ENCODE results near the gene TADA1.

The TADA1 gene, protein sequence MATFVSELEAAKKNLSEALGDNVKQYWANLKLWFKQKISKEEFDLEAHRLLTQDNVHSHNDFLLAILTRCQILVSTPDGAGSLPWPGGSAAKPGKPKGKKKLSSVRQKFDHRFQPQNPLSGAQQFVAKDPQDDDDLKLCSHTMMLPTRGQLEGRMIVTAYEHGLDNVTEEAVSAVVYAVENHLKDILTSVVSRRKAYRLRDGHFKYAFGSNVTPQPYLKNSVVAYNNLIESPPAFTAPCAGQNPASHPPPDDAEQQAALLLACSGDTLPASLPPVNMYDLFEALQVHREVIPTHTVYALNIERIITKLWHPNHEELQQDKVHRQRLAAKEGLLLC

DNA sequence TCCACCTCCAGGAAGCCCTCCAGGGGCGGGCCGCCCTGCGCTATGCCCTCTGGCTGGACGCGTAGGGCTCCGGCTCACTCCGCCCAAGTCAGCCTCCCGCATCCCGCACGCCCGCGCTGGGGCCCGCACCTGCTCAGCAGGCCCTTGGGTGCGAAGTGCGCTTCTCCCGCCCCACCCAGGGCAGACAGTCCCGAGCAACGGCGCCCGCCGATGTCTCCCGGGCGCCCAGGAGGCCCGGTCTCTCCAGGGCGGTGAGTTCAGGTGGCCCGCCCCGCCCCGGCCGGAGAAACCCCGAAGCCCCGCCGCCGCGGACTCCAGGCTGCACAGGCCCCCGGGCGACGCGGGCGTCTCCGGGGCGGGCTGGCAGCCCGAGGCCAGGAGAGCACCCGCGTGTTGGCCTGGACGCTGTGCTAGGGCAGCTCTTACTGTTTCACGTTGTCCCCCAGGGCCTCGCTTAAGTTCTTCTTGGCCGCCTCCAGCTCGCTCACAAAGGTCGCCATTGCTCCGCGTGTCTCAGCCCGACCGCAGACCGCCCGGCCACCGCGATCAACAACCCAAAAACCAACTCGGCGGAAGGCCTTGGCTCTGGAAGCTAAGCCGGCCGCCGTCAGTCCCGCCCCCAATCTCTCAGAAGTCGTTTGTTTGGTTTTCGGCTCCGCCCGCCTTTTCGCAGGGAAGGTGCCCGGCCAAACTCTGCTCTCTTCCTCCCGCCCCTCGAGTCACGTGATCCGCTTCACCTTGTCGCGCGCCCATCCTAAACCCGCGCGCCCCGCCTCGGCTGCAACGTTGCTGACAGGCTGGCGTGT is at the start of gene TADA1:
TADA1 (minus strand) TSS at position 531 of the 806 bp plus-strand sequence; CDS start at position 500, 31 bp downstream.
- DNase-seq (ENCODE audit: low read depth in 4 of 4, low spot score in 1 of 4), result peak; percentile 92 to 98 (median 98)

DNA sequence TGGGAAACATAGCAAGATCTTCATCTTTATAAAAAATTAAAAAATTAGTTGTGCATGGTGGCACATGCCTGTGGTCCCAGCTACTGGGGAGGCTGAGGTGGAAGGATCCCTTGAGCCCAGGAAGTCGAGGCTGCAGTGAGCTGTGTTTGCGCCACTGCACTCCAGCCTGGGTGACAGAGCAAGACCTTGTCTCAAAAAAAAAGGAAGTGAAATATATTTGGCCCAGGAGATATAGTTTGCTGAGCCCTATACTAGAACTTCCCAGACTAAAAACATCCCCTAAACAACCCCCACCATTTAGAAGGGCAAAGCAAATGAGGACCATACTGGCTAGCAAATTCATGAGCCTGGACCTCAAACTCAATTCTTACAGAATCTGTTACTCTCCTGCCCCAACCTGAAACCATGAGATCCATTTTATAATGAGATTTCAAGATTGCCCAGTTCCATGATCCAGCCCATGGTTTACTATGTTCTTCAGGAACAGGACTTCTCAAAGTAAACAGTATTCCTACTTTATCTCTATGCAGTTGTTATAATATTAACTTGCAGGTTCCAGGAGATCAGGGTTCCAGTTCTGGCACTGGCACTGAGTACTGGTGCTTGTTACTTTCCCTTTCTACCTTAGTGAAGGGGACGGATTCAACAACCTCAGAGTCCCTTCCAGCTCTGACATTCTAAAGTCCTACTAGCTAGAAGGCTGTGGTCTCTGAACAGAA is 48.9 kb upstream of the TADA1 start:
- no peak for DNase-seq (ENCODE audit: low read depth in 4 of 4, low spot score in 1 of 4)

DNA sequence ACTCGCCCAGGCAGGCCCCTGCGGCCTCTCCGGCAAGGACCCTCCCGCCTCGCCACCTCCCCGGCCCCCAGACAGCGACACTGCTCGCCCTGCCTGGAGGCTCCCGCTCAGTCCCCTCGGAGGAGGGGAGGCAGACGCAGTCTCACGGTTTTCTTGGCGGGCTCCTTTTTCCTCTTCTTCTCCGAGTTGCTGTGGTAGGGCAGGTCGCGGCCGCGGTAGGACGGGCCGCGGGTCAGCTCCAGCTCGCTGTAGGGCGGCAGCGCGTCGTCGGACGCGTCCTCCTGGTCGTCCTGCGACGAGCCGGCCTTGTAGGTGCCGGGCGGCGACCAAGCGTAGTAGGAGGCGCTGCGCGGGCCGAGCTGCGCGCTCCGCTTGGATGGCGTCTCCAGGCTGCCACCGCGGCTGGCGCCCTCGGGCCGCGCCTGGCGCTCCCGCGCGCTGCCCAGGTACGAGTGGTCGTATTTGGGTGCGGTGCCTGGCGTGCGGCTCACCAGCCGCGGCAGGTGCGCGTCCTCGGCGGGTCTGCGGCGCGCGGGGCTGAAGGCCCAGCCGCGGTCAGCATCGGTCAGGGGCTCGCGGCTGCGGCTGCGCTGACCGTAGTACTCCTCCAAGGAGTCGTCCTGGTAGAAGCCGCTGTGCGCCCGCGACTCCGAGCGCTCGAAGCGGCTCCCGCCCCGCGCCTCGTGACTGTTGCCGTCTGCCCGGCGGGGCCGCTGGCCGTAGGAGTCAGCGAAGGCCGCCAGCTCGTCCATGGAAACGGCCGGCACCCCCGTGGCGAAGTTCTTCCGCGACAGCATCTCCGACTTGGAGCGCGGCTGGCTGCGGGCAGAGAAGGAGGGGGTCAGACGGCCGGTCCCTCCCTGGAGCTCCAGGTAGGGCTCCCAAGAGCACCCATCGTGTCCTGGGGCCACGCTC is 44.8 kb upstream of the TADA1 start:
- no peak for DNase-seq (ENCODE audit: low read depth in 4 of 4, low spot score in 1 of 4)

DNA sequence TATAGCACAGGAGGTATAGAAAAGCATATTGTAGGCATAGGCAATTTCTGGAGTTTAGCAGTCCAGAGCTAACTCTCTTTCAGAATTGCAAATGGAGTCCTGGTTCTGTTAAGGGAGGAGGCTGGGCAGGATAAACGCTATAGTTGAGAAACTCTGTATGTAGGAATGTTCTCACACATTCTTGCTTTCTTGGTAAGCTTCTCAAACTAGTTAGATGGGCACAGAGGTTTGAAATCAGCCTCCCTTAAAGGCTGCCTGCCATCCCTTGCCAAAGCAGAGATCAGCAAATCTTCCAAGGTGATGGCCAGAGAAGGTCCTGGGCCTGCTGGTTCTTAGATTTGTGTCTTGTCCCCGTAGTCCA is 42.9 kb upstream of the TADA1 start:
- DNase-seq (ENCODE audit: low read depth in 4 of 4, low spot score in 1 of 4), result no peak

DNA sequence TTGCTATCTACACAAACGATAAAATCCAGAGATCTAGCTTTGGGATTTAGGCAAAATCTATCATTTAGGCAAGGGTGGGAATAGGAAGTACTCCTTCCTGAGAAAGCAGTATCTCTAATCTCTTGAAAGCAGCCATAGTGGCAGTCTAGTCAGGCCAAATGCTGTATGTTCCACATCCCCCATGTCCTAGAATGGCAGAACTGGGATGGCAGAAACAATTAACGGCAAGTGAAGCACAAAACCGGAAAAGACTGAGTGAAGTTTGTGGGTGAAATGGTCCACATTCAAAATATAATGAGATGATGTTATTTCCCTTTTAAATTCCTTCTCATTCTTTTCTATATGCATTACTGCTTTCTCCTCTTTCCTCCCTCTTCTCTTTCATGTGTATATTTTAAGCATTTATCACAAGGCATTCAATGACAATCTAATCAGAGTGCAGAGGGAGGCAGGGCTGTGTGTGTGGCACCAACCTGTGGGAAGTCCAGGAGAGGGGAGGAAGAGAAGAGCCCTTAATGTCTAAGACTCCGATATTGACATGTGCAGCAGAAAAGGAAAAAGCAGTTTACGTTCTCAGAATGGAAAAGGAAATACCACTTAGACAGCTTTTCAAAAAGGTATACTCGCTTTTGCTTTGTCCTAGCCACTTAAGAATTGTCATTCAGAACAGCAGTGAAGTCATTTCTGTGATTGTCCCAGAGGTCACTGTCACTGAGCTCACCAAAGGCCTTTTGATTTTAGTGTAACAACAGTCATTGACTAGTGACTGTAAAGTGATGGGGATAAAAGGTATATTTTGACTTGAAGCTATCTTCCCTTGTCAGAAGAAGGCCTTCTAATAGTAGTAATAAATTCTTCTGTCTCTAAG is 42.3 kb upstream of the TADA1 start:
- DNase-seq (ENCODE audit: low read depth in 4 of 4, low spot score in 1 of 4), result no peak

DNA sequence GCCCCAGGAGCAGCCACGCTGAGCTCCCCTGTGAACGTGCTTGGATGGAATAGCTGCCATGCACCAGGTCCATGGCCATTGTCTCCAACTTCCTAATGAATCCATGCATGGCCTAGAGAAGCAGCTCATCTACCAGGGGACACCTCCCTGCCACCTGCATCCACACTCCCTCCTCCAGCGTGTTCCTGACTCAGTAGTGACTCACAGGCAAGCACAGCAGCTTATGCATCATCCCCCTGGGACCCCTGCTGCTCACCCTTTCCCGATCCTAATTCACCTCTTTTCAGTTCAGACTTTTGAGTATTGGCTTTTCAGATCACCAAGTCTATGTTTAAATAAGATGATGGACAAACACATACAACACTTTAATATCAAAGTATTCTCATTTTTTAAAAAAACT is 39.9 kb upstream of the TADA1 start:
- no peak for DNase-seq (ENCODE audit: low read depth in 4 of 4, low spot score in 1 of 4)

DNA sequence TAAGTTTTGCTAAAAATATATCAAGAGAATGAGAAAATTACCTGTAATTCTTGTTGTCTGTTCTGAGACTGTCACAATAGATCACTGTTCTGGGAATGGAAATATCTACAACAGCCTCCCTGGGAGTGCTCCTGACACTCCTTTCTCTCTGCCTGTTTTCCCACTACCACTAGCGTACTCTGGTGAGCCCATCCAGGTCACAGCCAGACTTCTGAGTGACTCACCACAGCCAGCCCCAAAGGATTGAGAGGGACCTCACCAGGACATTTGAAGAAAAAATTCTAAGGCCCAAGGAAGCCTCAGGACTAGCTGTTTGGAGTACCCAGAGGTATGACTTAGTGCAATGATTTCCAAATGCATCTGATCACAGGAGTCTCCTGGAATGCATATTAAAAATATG is 39.0 kb upstream of the TADA1 start:
- no peak for DNase-seq (ENCODE audit: low read depth in 4 of 4, low spot score in 1 of 4)

DNA sequence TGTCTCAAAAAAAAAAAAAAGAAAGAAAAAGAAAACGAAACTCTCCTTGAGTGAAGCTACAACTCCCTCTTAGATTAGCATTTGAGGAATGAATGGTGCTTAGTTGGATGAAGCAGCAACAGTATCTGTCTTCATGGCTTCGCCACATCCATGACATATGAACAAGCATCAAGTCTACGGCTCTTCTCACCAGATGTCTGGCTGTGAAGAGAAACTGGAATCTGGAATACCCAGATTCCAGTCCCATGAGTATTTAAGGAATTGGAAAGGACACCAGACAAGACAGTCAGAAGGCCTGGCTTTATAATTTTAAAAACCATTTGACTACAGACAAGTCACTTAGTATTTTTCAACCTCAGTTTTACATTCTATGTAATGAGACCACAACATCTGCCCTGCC is 38.0 kb upstream of the TADA1 start:
- no peak for DNase-seq (ENCODE audit: low read depth in 4 of 4, low spot score in 1 of 4)

DNA sequence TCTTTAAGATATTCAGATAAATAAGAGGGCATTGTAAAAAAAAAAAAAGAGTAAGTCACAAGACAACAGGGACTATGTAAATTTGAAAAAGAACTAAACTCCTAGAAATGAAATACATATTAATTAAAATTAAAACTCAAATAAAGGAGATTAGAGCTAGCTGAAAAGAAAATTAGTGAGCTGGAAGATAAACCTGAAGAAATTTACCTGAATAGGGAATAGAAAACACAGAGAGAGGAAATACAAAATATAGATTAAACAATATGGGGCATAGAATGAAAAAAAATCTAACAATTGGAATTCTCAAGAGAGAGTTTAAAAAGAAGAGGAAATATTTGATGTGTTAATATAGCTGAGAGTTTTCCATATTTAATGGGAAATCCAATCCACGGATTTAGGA is 35.6 kb upstream of the TADA1 start:
- DNase-seq (ENCODE audit: low read depth in 4 of 4, low spot score in 1 of 4), result no peak

DNA sequence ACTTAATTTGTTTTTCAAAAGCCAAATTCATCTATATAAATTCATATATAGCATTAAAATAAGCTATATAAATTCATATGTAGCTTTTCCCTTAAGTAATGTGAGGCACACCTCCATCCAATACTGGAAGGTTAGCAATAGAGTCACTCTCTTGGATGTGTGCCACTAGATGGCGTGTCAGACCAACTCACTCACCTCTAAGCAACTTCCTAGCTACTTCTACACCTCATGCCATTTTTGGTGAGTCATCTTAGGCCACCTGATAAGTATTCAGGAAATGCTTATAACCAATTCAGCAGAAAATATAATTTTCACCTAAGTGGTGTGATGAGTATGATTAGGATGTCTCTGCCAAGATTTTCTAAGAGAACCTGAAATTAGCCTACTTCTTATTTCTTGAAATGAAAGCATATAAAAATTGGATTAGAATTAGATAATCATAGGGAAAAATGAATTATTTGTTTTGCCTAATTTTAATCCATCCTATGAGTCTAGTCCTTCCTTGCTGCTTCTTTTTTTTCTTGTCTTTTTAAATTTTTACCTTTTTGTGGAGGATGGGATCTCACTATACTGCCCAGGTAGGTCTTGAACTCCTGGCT is 34.4 kb upstream of the TADA1 start:
- peak; percentile 30 to 62 (median 48) for DNase-seq (ENCODE audit: low read depth in 4 of 4, low spot score in 1 of 4)

DNA sequence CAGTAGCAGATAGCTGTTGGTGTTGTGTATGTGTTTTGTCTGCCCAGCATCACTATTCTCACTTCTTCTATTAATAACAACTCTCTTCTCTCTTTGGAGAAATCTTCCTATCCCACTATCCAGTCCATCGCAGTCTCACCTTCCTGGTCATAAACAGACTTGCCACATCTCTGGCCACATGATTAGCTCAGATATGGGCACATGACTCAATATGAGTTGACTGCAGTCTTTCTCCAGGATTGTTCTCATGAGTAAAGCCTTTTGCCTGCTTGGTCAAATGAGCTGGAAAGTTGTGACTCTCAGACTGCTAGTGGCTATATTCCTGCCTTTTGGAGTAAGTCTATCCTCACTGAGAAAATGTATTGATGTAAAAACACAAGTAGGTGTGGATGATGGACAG is 32.9 kb upstream of the TADA1 start:
- no peak for DNase-seq (ENCODE audit: low read depth in 4 of 4, low spot score in 1 of 4)

DNA sequence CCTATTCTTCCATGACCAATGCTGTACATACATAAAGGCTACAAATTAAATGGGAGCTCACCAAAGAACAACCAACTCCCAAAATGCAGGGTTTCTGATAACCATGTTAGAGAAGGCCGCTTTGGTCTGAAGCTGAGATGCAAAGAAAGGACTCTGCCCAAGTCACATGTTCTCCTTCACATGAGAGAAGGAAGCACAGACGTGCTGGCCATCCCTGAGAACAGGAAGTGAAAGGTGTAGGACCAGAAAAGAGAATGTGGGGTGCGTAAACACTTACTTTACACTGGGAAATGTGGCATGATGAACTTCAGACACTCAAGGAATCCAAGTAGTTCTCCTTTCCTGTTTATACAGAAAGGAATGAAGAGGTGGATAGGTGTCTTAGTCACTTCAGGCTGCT is 31.7 kb upstream of the TADA1 start:
- DNase-seq (ENCODE audit: low read depth in 4 of 4, low spot score in 1 of 4), result no peak

DNA sequence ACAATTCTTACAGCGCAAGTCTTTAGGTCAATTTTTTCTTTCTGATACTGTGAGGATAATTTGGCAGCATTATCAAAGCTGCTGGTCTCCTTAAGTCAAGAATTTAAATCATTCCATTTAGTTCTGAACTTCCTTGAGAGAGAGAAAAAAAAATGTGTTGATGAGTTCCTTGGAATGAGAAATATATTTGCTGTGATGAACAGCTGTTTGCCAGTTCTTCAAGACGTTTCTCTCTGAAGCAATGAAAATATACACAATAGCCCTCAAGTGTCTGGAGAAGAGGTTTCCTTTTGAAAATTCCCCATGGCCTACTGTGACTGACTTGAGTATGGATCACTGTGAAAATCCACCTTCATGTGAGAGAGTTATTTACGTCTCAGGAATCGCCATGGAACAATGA is 31.0 kb upstream of the TADA1 start:
- no peak for DNase-seq (ENCODE audit: low read depth in 4 of 4, low spot score in 1 of 4)

DNA sequence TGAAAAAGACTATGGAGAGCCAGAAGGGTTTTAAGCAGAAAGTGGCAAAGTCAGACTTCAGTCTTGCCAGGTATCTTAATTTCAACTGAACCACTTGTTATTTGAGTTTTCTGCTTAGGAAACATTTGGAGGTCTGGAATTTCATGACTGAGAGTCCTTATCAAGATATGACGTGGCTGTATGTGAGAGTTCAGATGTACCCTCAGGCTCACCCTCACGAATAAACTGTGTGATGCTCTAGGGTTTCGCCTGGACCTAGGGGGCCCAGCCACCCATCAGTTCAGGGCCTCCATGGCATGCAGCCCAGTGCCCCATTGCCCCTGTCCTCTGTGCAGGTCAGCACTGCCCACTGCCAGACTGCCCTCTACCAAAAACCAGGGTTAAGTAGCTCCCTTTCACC is 30.6 kb upstream of the TADA1 start:
- no peak for DNase-seq (ENCODE audit: low read depth in 4 of 4, low spot score in 1 of 4)

DNA sequence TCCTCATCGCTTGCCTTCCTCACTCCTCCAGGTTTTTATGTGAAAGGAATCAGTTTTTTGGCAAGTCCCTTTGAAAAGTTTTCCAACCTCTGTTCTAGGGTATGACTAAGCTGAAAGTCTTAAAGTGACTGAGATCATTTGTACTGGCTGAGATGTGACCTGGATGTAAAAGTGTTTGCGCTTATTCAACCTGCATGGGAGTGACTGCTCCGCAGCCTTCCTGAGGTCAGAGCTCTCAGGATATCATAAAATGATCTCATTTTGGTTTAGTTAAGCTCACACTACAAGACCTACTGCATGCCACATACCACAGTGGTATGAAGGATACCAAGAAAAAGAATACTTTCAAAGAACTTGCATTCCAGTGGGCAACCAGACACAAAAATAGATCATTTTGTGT is 29.8 kb upstream of the TADA1 start:
- no peak for DNase-seq (ENCODE audit: low read depth in 4 of 4, low spot score in 1 of 4)

DNA sequence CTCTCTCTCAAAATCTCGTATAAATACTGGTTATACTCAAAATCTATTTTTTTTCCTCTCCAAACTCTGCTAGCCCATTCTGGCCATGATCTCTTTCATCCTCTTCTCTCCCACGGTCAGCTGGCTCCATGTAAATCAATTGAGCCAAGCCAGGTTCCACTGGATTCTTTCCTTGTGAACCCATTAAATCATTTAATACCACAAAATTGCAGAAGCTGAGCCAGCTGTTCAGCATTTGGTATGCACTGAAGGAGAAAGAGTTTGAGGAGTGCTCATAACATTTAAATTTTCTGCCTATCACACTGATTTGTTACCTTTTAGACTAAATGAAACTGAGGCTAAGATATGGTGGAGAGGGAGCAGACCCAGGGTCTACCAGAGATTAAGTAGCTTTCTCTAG is 29.1 kb upstream of the TADA1 start:
- DNase-seq (ENCODE audit: low read depth in 4 of 4, low spot score in 1 of 4), result no peak

DNA sequence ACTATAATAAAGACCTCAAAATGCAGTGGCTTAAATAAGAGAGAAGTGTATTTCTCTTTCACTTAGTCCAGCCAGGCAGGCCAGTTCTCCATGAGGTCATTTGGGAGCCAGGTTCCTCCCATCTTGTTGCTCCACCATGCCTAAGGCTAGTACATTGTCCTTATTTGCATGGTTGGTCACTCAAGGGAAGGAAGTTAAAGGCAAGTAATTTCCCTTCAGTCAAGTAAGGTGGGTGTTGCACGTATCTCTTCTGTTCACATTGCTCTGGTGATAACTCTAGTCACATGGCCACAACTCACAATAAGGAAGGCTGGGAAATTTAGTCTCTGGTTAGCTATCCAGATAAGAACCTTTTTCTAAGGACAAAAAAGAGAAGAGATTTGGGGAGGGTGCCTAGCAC is 27.2 kb upstream of the TADA1 start:
- DNase-seq (ENCODE audit: low read depth in 4 of 4, low spot score in 1 of 4), result no peak

DNA sequence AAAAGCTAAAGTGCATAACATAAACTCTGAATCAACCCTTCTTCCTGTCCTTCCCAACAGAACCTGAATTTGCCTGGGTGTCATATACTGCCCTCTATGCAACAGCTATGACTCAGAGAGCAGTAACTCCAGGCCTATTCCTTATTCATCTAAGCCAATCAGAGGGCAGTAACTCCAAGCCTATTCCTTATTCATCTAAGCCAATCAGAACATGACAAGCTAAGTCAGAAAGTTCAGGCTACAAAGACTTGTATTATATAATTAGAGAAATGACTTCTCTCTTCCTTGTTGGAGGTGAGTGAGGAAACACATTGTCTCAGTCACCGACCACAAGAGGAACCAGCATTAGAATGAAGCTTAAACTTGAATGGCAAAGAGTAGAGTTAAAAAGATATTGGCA is 26.2 kb upstream of the TADA1 start:
- DNase-seq (ENCODE audit: low read depth in 4 of 4, low spot score in 1 of 4), result no peak

DNA sequence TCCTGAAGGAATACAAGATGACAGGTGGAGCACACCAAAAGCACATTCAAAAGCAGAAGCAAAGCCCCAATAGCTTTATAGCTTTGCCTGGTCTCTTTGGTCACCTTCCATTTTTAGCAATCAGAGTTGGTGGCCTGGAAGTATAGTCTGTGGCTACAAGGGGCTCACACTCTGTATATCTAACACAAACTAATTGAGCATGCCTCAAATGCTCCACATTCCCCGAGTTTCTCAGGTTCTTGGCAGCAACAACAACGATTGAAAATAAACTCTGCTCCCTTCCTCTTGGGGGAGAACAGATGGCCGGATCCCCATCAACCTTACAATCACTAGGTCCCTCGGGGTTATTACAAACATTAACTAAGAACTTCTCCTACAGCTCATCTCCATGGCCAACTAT is 24.9 kb upstream of the TADA1 start:
- no peak for DNase-seq (ENCODE audit: low read depth in 4 of 4, low spot score in 1 of 4)

DNA sequence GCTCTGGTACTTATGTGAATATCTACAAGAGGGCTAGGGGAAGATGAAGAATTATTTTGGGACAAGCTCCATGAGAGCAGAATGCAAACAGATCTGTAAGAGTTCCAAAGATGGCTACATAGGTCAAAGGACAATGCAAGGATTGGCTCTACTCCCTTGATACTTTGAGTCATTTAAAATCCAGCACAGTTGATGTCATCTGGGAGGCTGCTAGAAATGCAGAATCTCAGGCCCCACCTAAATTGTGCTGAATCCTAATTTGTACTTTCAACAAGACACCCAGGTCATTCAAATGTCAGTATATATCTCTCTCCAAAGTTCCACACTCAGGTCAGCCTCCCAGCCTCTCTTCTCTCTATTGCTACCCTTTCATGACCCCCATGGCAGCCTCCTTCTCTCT is 23.7 kb upstream of the TADA1 start:
- no peak for DNase-seq (ENCODE audit: low read depth in 4 of 4, low spot score in 1 of 4)
